ENCODE measurements around the gene FGD2. TPM values are rescaled to one million over a fixed set of nuclear protein-coding genes. Genes with fewer than 3 reads are reported as not detected.
"Not testable (repeated sequence)": the region's sequence is repeated elsewhere in the genome, so short reads cannot be mapped to it uniquely, and the experiment has no call there.

Gene FGD2
- total RNA-seq, 2 experiments from 2014 or later, result 1.2 to 1.3 TPM

- CTCF ChIA-PET, result interaction anchor here (0.7 to 1.7 kb wide), 3 partner anchors 25 to 1147 kb away, joined by 3 to 6 read pairs (median 3); no protein-coding TSS in a partner anchor
- POLR2A ChIA-PET, result not testable (repeated sequence)
These were observed 53.5 kb downstream of the FGD2 start for GRCh38 chr6:37058984-37059343.

GRCh38 chr6:37059344-37060194 lies 54.1 kb downstream of the FGD2 start:
- CTCF ChIA-PET, result interaction anchor here (1.2 to 1.7 kb wide), 3 partner anchors 25 to 150 kb away, joined by 3 to 6 read pairs (median 3); no protein-coding TSS in a partner anchor
- POLR2A ChIA-PET, result interaction anchor here (0.6 kb wide), 1 partner anchor 91 kb away, joined by 4 read pairs; no protein-coding TSS in a partner anchor

- ChIA-PET POLR2A (no interaction called here), CTCF (interaction anchor here (1.4 to 1.7 kb wide), 2 partner anchors 41 to 150 kb away, joined by 3 read pairs; no protein-coding TSS in a partner anchor)
These were observed 54.7 kb downstream of the FGD2 start for GRCh38 chr6:37060195-37060559.

- CTCF ChIA-PET, result interaction anchor here (1.4 kb wide), 1 partner anchor 42 kb away, joined by 3 read pairs; no protein-coding TSS in a partner anchor
- POLR2A ChIA-PET, result no interaction called here
These were observed 55.8 kb downstream of the FGD2 start for GRCh38 chr6:37061157-37061804.

GRCh38 chr6:37062424-37062823 lies 57.0 kb downstream of the FGD2 start:
- POLR2A ChIA-PET, result no interaction called here
- CTCF ChIA-PET, result no interaction called here

GRCh38 chr6:37068356-37069270 lies 63.2 kb downstream of the FGD2 start:
- POLR2A ChIA-PET, result no interaction called here
- CTCF ChIA-PET, result interaction anchor here (0.5 to 1.5 kb wide), 2 partner anchors 69 to 118 kb away, joined by 3 to 4 read pairs; no protein-coding TSS in a partner anchor

- ChIA-PET CTCF (no interaction called here), POLR2A (no interaction called here)
These were observed 64.2 kb downstream of the FGD2 start for GRCh38 chr6:37069639-37070038.

- ChIA-PET POLR2A (no interaction called here), CTCF (interaction anchor here (1.4 kb wide), 2 partner anchors 54 to 136 kb away, joined by 3 to 5 read pairs; no protein-coding TSS in a partner anchor)
These were observed 67.1 kb downstream of the FGD2 start for GRCh38 chr6:37072526-37072925.

- POLR2A ChIA-PET, result no interaction called here
- CTCF ChIA-PET, result interaction anchor here (1.1 kb wide), 1 partner anchor 56 kb away, joined by 3 read pairs; no protein-coding TSS in a partner anchor
These were observed 68.8 kb downstream of the FGD2 start for GRCh38 chr6:37074053-37074827.

- ChIA-PET CTCF (interaction anchor here (1.1 kb wide), 1 partner anchor 69 kb away, joined by 5 read pairs; no protein-coding TSS in a partner anchor), POLR2A (no interaction called here)
These were observed 71.9 kb downstream of the FGD2 start for GRCh38 chr6:37077191-37077904.

- CTCF ChIA-PET, result interaction anchor here (1.1 kb wide), 1 partner anchor 68 kb away, joined by 5 read pairs; no protein-coding TSS in a partner anchor
These were observed 72.4 kb downstream of the FGD2 start for GRCh38 chr6:37077905-37078296.

More at GRCh38 chr6:37077905-37078296, 72.4 kb downstream of the FGD2 start:
- POLR2A ChIA-PET, result no interaction called here

Other genes starting within 250 kb of the FGD2 start
- gene CPNE5, start 166.2 kb upstream of the FGD2 start, total RNA-seq, result under 1 TPM; 0.36 to 0.61 TPM
- 10 to 100 TPM; 60.9 to 62.8 TPM for gene PPIL1, start 130.9 kb upstream of the FGD2 start, total RNA-seq
- gene C6orf89, start 119.7 kb upstream of the FGD2 start, total RNA-seq, result 10 to 100 TPM; 32.7 to 35.9 TPM
- gene PI16, start 50.9 kb upstream of the FGD2 start, total RNA-seq, result under 1 TPM in 1 of 2 experiments, not detected in 1; 0.23 TPM
- gene MTCH1, start 19.5 kb upstream of the FGD2 start, total RNA-seq, result 100 to 1,000 TPM; 114 to 117 TPM
- 100 to 1,000 TPM; 135 to 139 TPM for gene PIM1, start 164.5 kb downstream of the FGD2 start, total RNA-seq